Thyroid gland (tissue), 4 donors: ENCODE data around the gene SMURF1.

Experiments used
- POLR2A ChIP-seq, 2 donors: fragments of 450-650 bp; IDR thresholded peaks; one replicate each; pipeline ENCODE4 v1.6.1; 2017; ENCODE audit warnings: antibody characterized with exemption in 2 of 2, mild to moderate bottlenecking in 2 of 2, moderate library complexity in 1 of 2
- TF ChIP-seq, protein P1 (sequence below), 6 experiments: fragments of 200-600 bp in 3 of 6; fragments of 450-650 bp in 3 of 6; sonication (generic) in 3 of 6; IDR thresholded peaks; one replicate each; pipeline ENCODE4 v1.5.1; 2016 to 2019; ENCODE audit warnings: antibody characterized with exemption in 6 of 6, mild to moderate bottlenecking in 2 of 6, inconsistent platforms in 1 of 6, moderate library complexity in 1 of 6

DNA sequence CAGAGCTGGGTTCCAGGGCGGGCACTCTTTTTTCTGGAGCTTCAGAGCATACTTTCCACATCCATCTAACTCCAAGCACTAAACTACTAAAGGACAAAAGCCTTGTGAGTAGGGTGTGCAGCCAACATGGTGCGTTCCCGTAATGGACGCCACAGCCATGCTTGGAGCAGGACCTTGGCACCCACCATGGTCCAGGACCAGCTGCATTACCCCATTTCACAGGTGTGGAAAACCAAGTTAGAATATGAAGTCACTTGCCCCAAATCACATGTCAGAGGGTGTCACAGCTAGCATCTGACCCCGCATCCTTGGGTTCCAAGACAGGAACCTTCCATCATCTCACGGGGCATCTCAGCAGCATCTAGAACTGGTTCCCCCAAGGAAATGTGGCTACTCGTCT is 112.4 kb downstream of the SMURF1 start:
- TF ChIP-seq, protein P1, sequence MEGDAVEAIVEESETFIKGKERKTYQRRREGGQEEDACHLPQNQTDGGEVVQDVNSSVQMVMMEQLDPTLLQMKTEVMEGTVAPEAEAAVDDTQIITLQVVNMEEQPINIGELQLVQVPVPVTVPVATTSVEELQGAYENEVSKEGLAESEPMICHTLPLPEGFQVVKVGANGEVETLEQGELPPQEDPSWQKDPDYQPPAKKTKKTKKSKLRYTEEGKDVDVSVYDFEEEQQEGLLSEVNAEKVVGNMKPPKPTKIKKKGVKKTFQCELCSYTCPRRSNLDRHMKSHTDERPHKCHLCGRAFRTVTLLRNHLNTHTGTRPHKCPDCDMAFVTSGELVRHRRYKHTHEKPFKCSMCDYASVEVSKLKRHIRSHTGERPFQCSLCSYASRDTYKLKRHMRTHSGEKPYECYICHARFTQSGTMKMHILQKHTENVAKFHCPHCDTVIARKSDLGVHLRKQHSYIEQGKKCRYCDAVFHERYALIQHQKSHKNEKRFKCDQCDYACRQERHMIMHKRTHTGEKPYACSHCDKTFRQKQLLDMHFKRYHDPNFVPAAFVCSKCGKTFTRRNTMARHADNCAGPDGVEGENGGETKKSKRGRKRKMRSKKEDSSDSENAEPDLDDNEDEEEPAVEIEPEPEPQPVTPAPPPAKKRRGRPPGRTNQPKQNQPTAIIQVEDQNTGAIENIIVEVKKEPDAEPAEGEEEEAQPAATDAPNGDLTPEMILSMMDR (IDR thresholded peaks at IDR 0.05): no peak
- no peak for TF ChIP-seq POLR2A (IDR thresholded peaks at IDR 0.05)
